Activated CD4-positive, alpha-beta T cell treated with anti-CD3 and anti-CD28 coated beads for 24 hours (primary cell): ENCODE results near the gene ABHD12B.

ENCODE experiments used
- DNase-seq, 2 donors: peaks; one replicate each; pipeline ENCODE4 v3.0.0-alpha.2; 2020; ENCODE audit warnings: low read depth in 2 of 2

ABHD12B gene

GRCh38 chr14:50839048-50839447 is 32.8 kb upstream of the ABHD12B start:
- DNase-seq = no peak

GRCh38 chr14:50839691-50840090 is 32.2 kb upstream of the ABHD12B start:
- DNase-seq = no peak

- DNase-seq = no peak
Measured at GRCh38 chr14:50844391-50844790, 27.5 kb upstream of the ABHD12B start.

- no peak for DNase-seq
Measured at GRCh38 chr14:50845166-50845565, 26.7 kb upstream of the ABHD12B start.

- no peak for DNase-seq
Measured at GRCh38 chr14:50846226-50846880, 25.5 kb upstream of the ABHD12B start.

- DNase-seq = no peak
Measured at GRCh38 chr14:50853891-50854290, 18.0 kb upstream of the ABHD12B start.

GRCh38 chr14:50854521-50854920 is 17.3 kb upstream of the ABHD12B start:
- DNase-seq = no peak

GRCh38 chr14:50855558-50855957 is 16.3 kb upstream of the ABHD12B start:
- DNase-seq = no peak

GRCh38 chr14:50856660-50857059 is 15.2 kb upstream of the ABHD12B start:
- no peak for DNase-seq

- no peak for DNase-seq
Measured at GRCh38 chr14:50859296-50859624, 12.6 kb upstream of the ABHD12B start.

GRCh38 chr14:50860478-50861086 is 11.3 kb upstream of the ABHD12B start:
- peak; percentile 85 to 90 for DNase-seq

GRCh38 chr14:50862036-50862570 is 9.8 kb upstream of the ABHD12B start:
- no peak for DNase-seq

- DNase-seq = no peak
Measured at GRCh38 chr14:50864237-50864636, 7.6 kb upstream of the ABHD12B start.

- DNase-seq = no peak
Measured at GRCh38 chr14:50864946-50865345, 6.9 kb upstream of the ABHD12B start.

GRCh38 chr14:50865391-50866076 is 6.3 kb upstream of the ABHD12B start:
- no peak for DNase-seq

GRCh38 chr14:50871228-50871627 is 625 bp upstream of the ABHD12B start:
- DNase-seq = no peak

- DNase-seq = no peak
Measured at GRCh38 chr14:50874757-50875156, 2.9 kb downstream of the ABHD12B start.

- peak; percentile 24 to 45 for DNase-seq
Measured at GRCh38 chr14:50875359-50876070, 3.7 kb downstream of the ABHD12B start.

- no peak for DNase-seq
Measured at GRCh38 chr14:50882932-50883826, 11.3 kb downstream of the ABHD12B start.

GRCh38 chr14:50883827-50884197 is 12.0 kb downstream of the ABHD12B start:
- DNase-seq = no peak

- no peak for DNase-seq
Measured at GRCh38 chr14:50887476-50887875, 15.6 kb downstream of the ABHD12B start.
